ENCODE results near the gene NBPF1.
"Not testable (repeated sequence)": the region's sequence is repeated elsewhere in the genome, so short reads cannot be mapped to it uniquely, and the experiment has no call there.

Gene NBPF1

DNA sequence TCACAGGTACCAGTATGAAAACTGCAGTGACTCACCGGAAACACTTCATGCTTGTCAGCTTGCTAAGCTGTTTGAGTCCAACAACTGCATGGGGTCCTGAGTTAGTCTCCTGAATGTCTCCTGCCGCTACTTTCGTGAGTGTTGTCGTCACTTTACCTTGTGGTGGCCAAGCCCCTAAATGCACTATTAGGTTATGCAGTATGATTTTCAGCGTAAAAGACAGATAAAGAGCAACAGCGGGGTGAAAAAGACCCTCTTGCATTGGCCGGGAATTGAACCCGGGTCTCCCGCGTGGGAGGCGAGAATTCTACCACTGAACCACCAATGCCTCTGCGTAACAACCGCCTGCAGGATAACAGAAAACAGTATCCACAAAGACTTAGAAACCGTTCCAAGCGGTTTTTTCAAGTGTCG lies 67.7 kb downstream of the NBPF1 start:
- DNase-seq (ENCODE audit: low spot score) = peak; percentile 41

- not testable (repeated sequence) for DNase-seq (ENCODE audit: low spot score)
Measured at GRCh38 chr1:16540421-16540893, 72.9 kb downstream of the NBPF1 start.

- DNase-seq (ENCODE audit: low spot score) = not testable (repeated sequence)
Measured at GRCh38 chr1:16537528-16537927, 75.8 kb downstream of the NBPF1 start.

- not testable (repeated sequence) for DNase-seq (ENCODE audit: low spot score)
Measured at GRCh38 chr1:16536796-16537195, 76.6 kb downstream of the NBPF1 start.

GRCh38 chr1:16535898-16536297 lies 77.5 kb downstream of the NBPF1 start:
- not testable (repeated sequence) for DNase-seq (ENCODE audit: low spot score)

GRCh38 chr1:16535487-16535886 lies 77.9 kb downstream of the NBPF1 start:
- DNase-seq (ENCODE audit: low spot score) = not testable (repeated sequence)

- not testable (repeated sequence) for DNase-seq (ENCODE audit: low spot score)
Measured at GRCh38 chr1:16534829-16535456, 78.4 kb downstream of the NBPF1 start.

GRCh38 chr1:16534239-16534828 lies 79.0 kb downstream of the NBPF1 start:
- not testable (repeated sequence) for DNase-seq (ENCODE audit: low spot score)

DNA sequence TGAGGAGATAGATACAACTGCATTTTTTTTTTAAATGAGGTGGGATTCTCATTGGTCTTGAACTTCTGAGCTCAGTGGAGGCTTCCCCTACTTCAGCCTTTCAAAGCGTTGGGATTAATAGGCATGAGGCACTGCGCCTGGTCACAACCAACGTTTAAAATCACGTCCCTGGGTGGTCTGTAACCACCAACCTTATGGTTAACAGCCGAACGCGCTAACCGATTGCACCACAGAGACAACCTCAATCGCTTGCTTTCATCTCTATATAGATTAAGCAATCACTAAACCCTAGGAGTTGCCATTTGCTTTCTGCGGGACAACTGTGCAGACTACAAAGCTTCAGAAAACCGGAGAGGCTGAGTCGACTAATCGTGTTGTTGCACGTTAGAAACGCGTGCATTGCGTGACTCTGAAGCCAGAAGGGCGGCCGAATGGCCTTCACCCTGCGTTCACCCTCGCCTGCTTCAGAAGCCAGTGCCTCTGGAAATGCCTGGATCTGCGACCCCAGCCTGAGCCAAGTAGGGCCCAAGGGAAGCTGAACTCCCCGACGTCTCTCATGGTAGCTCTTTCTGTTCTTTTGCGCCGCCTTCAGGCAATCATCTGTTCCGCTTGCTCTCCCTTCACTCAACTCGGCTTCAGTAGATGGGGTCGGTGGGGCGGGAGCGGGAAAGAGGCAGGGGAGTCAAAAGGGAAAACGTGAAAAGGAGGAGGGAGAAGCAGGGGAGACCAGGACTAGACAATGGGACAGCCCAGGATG lies 81.0 kb downstream of the NBPF1 start:
- DNase-seq (ENCODE audit: low spot score) = not testable (repeated sequence)

- not testable (repeated sequence) for DNase-seq (ENCODE audit: low spot score)
Measured at GRCh38 chr1:16528338-16528737, 85.0 kb downstream of the NBPF1 start.

- not testable (repeated sequence) for DNase-seq (ENCODE audit: low spot score)
Measured at GRCh38 chr1:16525769-16526168, 87.6 kb downstream of the NBPF1 start.

DNA sequence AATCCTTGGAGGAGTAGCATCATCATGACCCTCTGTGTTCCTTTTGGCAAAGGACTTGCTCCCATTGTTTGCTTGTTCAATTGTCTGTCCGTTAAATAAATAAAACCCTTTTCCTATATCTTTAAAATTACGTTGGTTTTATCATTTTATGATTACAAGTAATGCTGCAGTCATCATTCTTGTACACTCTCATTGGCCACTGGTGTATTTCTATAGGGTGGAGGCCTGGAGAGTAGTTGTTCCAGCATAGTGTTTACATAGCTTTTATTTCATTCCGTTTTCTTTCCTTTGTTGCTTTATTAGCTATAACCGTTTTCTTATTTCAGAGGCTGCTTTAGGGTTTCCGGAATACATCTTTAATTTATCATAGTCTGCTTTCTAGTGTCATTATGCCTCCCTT lies 91.7 kb downstream of the NBPF1 start:
- DNase-seq (ENCODE audit: low spot score) = not testable (repeated sequence)

DNA sequence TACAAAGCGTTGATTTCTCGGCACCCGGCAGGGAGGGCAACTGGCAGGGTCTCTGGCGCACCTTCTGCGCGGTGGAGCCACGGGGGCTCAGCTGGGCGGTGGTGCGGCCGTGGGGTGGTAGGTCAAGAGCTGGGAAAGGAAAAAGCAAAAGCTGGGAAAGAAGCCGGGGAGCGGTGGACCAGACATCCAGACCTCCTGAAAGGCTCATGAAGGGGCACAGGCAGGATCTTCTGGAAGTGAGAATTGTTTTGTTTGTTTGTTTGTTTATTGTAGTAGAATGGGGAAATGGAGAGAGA lies 92.1 kb downstream of the NBPF1 start:
- DNase-seq (ENCODE audit: low spot score) = no peak

DNA sequence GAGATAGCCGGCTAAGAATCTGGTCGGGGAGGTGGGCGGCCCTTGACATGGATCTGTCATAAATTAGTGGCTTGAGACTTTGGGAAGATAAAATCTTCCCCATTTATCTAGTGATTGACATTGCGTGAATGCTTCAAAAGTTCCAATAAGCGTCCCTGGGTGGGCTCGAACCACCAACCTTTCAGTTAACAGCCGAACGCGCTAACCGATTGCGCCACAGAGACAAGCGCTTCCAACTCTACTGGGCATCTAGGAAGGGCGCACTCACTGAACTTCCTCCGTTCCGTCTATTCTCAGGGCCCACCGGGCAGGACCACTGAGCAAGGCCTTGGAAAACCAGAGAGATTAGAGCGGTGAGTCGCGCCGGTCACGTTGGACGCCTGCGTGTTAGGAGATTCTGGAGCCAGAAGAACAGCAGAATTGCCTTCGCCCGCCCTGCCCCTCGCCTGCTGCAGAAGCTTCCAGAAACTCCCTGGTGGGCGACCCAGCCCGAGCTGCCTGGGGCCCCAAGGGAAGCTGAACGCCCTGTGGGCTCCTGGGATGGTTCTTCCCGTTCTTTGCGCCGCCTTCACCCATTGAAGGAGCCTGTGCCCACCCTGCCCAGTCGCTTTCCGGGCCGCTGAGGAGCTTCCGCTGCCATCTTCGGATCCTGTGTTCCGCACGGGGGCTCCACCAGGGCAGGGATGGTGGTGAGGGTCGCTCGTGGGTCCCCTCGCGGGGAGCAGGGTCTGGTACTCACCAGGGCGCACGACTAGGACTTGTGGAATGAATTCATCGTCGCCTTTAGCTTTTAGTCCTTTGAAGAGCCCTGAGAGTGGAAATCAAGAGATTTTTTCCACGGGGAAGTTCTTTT lies 92.7 kb downstream of the NBPF1 start:
- not testable (repeated sequence) for DNase-seq (ENCODE audit: low spot score)

- DNase-seq (ENCODE audit: low spot score) = not testable (repeated sequence)
Measured at GRCh38 chr1:16519255-16519951, 94.0 kb downstream of the NBPF1 start.

- not testable (repeated sequence) for DNase-seq (ENCODE audit: low spot score)
Measured at GRCh38 chr1:16518913-16519254, 94.5 kb downstream of the NBPF1 start.

- not testable (repeated sequence) for DNase-seq (ENCODE audit: low spot score)
Measured at GRCh38 chr1:16516694-16517410, 96.5 kb downstream of the NBPF1 start.

DNA sequence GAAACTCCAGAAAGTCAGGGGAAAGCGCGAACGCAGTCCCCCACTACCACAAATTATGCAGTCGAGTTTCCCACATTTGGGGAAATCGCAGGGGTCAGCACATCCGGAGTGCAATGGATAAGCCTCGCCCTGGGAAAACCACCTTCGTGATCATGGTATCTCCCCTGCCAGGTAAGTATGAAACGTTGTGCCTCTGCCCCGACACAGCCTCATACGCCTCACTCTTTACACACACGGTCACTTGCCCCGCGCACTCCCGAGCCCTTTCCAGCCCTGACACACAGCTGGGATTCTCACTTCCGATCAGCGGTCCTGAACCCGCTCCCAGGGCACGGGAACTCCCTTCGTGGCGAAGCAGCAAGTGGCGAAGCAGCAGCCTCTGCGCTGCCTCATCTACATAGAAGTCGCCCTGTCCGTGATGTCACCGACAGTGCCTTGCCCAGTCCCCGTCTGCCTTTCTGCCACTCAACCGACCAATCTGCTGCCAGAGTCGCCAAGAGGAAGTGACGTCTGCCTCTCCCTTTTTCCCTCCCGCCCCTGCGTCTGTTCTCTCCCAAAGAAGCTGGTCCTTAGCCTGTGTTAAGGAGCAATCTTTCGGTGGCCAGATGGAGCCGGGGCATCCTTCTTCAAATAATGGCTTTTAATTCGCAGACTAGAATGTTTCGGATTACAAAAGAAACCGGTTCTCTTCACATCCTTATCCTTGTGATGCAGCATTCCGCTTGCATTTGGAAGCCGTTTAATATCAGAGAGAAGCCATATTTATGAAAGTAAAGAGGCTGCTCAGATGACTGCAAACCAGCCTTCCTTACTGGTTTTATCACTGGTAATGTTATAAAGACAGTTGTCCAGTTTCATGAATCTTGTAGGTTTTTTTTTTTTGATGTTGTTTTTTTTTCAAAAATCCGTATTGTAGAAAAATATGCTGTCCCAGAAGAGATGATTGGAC lies 99.0 kb downstream of the NBPF1 start, which contains the start of gene RNU1-1:
Gene RNU1-1 (minus strand): TSS at position 179 of the 949 bp plus-strand sequence.
- DNase-seq (ENCODE audit: low spot score) = peak; percentile 70

DNA sequence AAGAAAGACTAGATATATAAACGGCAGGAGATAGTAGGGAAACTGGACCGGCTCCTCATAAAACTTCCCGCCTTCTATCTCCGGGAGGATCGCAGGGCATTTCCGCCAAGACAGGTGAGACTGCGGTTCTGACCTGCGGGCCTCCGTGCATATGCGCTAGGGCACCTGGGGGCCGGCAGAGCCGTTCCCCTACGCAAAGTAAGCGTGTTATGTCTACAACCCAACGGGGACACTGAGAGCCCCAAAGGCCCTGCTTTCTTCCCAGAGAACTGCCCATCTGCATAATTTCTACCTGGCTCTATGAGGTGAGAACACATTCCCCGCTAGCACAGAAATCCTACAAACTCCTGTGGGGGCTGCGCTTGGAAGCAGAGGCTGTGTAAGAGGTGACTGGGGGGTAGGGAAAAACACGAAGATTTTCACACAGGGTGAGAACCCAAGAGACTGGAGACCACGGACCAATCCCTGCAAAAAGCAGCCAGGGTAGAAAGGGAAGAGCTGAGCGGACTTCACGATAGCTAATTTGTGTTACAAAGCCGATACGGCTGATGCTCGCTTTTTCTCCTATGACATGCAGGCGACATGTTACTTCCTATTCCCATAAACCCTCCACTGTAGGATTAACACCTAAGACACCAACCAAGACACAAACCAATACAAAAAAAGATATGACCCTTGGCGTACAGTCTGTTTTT lies 99.8 kb downstream of the NBPF1 start:
- DNase-seq (ENCODE audit: low spot score) = peak; percentile 93

Measured in LoVo (cell line).